ENCODE results near the gene ZNF423.

ZNF423 gene

GRCh38 chr16:49848530-49848929 lies 7.4 kb downstream of the ZNF423 start:
- DNase-seq: no peak

- no peak for DNase-seq
Observed at GRCh38 chr16:49846800-49847199, 9.1 kb downstream of the ZNF423 start.

- no peak for DNase-seq
Observed at GRCh38 chr16:49844359-49844758, 11.6 kb downstream of the ZNF423 start.

GRCh38 chr16:49843758-49844157 lies 12.2 kb downstream of the ZNF423 start:
- no peak for DNase-seq

GRCh38 chr16:49842972-49843371 lies 12.9 kb downstream of the ZNF423 start:
- DNase-seq: no peak

- DNase-seq: no peak
Observed at GRCh38 chr16:49839017-49839825, 16.7 kb downstream of the ZNF423 start.

- DNase-seq: no peak
Observed at GRCh38 chr16:49838441-49839016, 17.4 kb downstream of the ZNF423 start.

- DNase-seq: no peak
Observed at GRCh38 chr16:49837688-49838410, 18.1 kb downstream of the ZNF423 start.

GRCh38 chr16:49836668-49837067 lies 19.2 kb downstream of the ZNF423 start:
- DNase-seq: no peak

GRCh38 chr16:49836218-49836617 lies 19.7 kb downstream of the ZNF423 start:
- DNase-seq: no peak

GRCh38 chr16:49835161-49835777 lies 20.6 kb downstream of the ZNF423 start:
- no peak for DNase-seq

- no peak for DNase-seq
Observed at GRCh38 chr16:49834531-49835151, 21.3 kb downstream of the ZNF423 start.

GRCh38 chr16:49833796-49834530 lies 21.9 kb downstream of the ZNF423 start:
- no peak for DNase-seq

- no peak for DNase-seq
Observed at GRCh38 chr16:49833085-49833484, 22.8 kb downstream of the ZNF423 start.

- DNase-seq: no peak
Observed at GRCh38 chr16:49832177-49832576, 23.7 kb downstream of the ZNF423 start.

GRCh38 chr16:49830873-49831272 lies 25.0 kb downstream of the ZNF423 start:
- DNase-seq: no peak

GRCh38 chr16:49828533-49829267 lies 27.2 kb downstream of the ZNF423 start:
- DNase-seq: no peak

GRCh38 chr16:49827805-49828438 lies 28.0 kb downstream of the ZNF423 start:
- DNase-seq: no peak

GRCh38 chr16:49826515-49826914 lies 29.4 kb downstream of the ZNF423 start:
- DNase-seq: no peak

GRCh38 chr16:49825041-49825440 lies 30.9 kb downstream of the ZNF423 start:
- no peak for DNase-seq

GRCh38 chr16:49824593-49824992 lies 31.3 kb downstream of the ZNF423 start:
- no peak for DNase-seq

All from stimulated activated CD4-positive, alpha-beta T cell treated with anti-CD3 and anti-CD28 coated beads, Interleukin-2, amount 100 ng/mL, for 24 hours (primary cell).